Measurements from ENCODE around the gene WDR83.

GRCh38 chr19:12685831-12686230, 19.2 kb downstream of the WDR83 start:
- TF ChIP-seq CEBPB (IDR thresholded peaks at IDR 0.05; ENCODE audit: borderline replicate concordance in 1 of 2, low read depth in 2 of 2, low read length in 2 of 2) (no peak), POLR2AphosphoS5 (IDR thresholded peaks at IDR 0.05; ENCODE audit: low read length) (no peak), ASH2L (IDR thresholded peaks at IDR 0.05; ENCODE audit: borderline replicate concordance, low read depth) (no peak), ZSCAN29 (IDR thresholded peaks at IDR 0.05) (no peak), POLR2A (IDR thresholded peaks at IDR 0.05; ENCODE audit: low read depth, low read length) (no peak), RAD21 (IDR thresholded peaks at IDR 0.05; ENCODE audit: insufficient read depth, low read depth, low read length) (no peak), NRF1 (conservative IDR thresholded peaks at IDR 0.05; ENCODE audit: low read depth, low read length) (no peak), EZH2 (IDR thresholded peaks at IDR 0.05; ENCODE audit: borderline replicate concordance, control insufficient read depth, low read depth, low read length) (no peak)
- TF ChIP-seq, protein P1, sequence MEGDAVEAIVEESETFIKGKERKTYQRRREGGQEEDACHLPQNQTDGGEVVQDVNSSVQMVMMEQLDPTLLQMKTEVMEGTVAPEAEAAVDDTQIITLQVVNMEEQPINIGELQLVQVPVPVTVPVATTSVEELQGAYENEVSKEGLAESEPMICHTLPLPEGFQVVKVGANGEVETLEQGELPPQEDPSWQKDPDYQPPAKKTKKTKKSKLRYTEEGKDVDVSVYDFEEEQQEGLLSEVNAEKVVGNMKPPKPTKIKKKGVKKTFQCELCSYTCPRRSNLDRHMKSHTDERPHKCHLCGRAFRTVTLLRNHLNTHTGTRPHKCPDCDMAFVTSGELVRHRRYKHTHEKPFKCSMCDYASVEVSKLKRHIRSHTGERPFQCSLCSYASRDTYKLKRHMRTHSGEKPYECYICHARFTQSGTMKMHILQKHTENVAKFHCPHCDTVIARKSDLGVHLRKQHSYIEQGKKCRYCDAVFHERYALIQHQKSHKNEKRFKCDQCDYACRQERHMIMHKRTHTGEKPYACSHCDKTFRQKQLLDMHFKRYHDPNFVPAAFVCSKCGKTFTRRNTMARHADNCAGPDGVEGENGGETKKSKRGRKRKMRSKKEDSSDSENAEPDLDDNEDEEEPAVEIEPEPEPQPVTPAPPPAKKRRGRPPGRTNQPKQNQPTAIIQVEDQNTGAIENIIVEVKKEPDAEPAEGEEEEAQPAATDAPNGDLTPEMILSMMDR (IDR thresholded peaks at IDR 0.05 in 2 of 3, conservative IDR thresholded peaks at IDR 0.05 in 1 of 3; ENCODE audit: control insufficient read depth in 2 of 3, extremely low read depth in 1 of 3, insufficient read depth in 1 of 3, low read depth in 3 of 3, low read length in 3 of 3) = no peak
